T-cell (primary cell): ENCODE data around the gene TMEM178B. TPM values are rescaled to one million over a fixed set of nuclear protein-coding genes. Genes with fewer than 3 reads are reported as not detected.
A peak's percentile ranks its signal among the peaks of the same experiment; 100 is the strongest.

ENCODE experiments used
- ATAC-seq, 4 experiments: fragments of 200-7000 bp in 3 of 4; fragments of 150-1000 bp in 1 of 4; cut with Tn5 transposase; replicated peaks in 1 of 4; 1 replicate in 3 of 4; 2 replicates in 1 of 4; pipeline ENCODE4 v1.10.0; 2021; ENCODE audit warnings: moderate library complexity in 3 of 4, mild to moderate bottlenecking in 2 of 4, moderate number of reproducible peaks in 1 of 4
- CTCF ChIA-PET, 2 donors: fragments of 300-600 bp; sonication (Branson Sonifier 250); formaldehyde crosslinking; loops; one replicate each; lab custom pipeline; 2022; ENCODE audit warnings: antibody characterized with exemption in 2 of 2; lab: Charles Lee
- POLR2A ChIA-PET, 2 donors: fragments of 300-600 bp; sonication (Branson Sonifier 250); formaldehyde crosslinking; loops; one replicate each; lab custom pipeline; 2022; ENCODE audit warnings: antibody characterized with exemption in 2 of 2; lab: Charles Lee
- DNase-seq, 35 experiments: peaks; one replicate each; pipeline versions ENCODE4 v3.0.0 to v3.0.0-alpha.2; 2013 to 2023
- H3K27ac ChIP-seq: one replicate; pipeline ENCODE4 v1.5.1; 2013; ENCODE audit warnings: low read length
- H3K27me3 ChIP-seq, 2 experiments: replicated peaks in 1 of 2; 1 replicate in 1 of 2; 2 replicates in 1 of 2; pipeline versions ENCODE4 v1.6.1 to v1.7.0; 2013; ENCODE audit warnings: low read length in 1 of 2, mixed read lengths in 1 of 2; ENCODE audit not compliant: control insufficient read depth in 2 of 2, insufficient read depth in 2 of 2; ENCODE audit errors: extremely low read depth in 1 of 2
- H3K36me3 ChIP-seq, 2 donors: 1 replicate in 1 of 2; 2 replicates in 1 of 2; pipeline versions ENCODE4 v1.6.1 to v1.7.0; 2013; ENCODE audit warnings: low read length in 1 of 2; ENCODE audit not compliant: control insufficient read depth in 2 of 2, insufficient read depth in 1 of 2; ENCODE audit errors: extremely low read depth in 1 of 2
- H3K4me1 ChIP-seq, 2 experiments: 1 replicate in 1 of 2; 2 replicates in 1 of 2; pipeline versions ENCODE4 v1.6.1 to v1.7.0; 2013; ENCODE audit warnings: low read length in 2 of 2, mixed read lengths in 1 of 2; ENCODE audit not compliant: insufficient read depth in 2 of 2, control insufficient read depth in 1 of 2; ENCODE audit errors: extremely low read depth in 1 of 2
- H3K4me3 ChIP-seq, 2 donors: 1 replicate in 1 of 2; 2 replicates in 1 of 2; pipeline versions ENCODE4 v1.5.1 to v1.7.0; 2013; ENCODE audit warnings: mild to moderate bottlenecking in 2 of 2, low read length in 1 of 2, moderate library complexity in 1 of 2; ENCODE audit not compliant: control insufficient read depth in 1 of 2; ENCODE audit errors: extremely low read depth in 1 of 2
- H3K9me3 ChIP-seq: 2 replicates; pipeline ENCODE4 v1.7.0; 2013
- H3K27ac Mint-ChIP-seq, 2 donors: one replicate each; pipeline ENCODE4 v1.8.0; 2020 to 2021; ENCODE audit warnings: mild to moderate bottlenecking in 2 of 2, mixed read lengths in 2 of 2
- H3K27me3 Mint-ChIP-seq, 2 donors: one replicate each; pipeline ENCODE4 v1.8.0; 2021 to 2022; ENCODE audit warnings: mixed read lengths in 2 of 2
- H3K36me3 Mint-ChIP-seq: one replicate; pipeline ENCODE4 v1.8.0; 2021; ENCODE audit warnings: mixed read lengths
- H3K4me1 Mint-ChIP-seq, 3 donors: one replicate each; pipeline ENCODE4 v1.8.0; 2020 to 2022; ENCODE audit warnings: mixed read lengths in 3 of 3, mild to moderate bottlenecking in 1 of 3
- H3K4me3 Mint-ChIP-seq, 3 donors: one replicate each; pipeline ENCODE4 v1.8.0; 2020 to 2022; ENCODE audit warnings: mild to moderate bottlenecking in 3 of 3, mixed read lengths in 3 of 3, moderate library complexity in 3 of 3
- H3K9me3 Mint-ChIP-seq, 3 donors: one replicate each; pipeline ENCODE4 v1.8.0; 2020 to 2022; ENCODE audit warnings: mixed read lengths in 3 of 3
- WGBS: methylation state at CpG from one replicate; pipeline ENCODE4 v1.1.5; 2013; ENCODE audit warnings: missing lambda C conversion rate; ENCODE audit not compliant: insufficient coverage; 5-methylcytosine and 5-hydroxymethylcytosine counted together
- total RNA-seq, 35 experiments: library from RNA in 6 of 35; stranded (reverse) in 6 of 35; fragments of 120-200 nt in 1 of 35; gene quantifications; one replicate each; pipeline versions ENCODE4 v1.2.1 to v1.2.4 and lab custom pipeline; 2013 to 2026

Gene TMEM178B
- total RNA-seq, 5 donors from 2014 or later (not counting 1 experiment from before 2014, with no cell fraction given): 0.14 to 0.86 (median 0.32) TPM

GRCh38 chr7:141512597-141512996, 438.7 kb downstream of the TMEM178B start:
- ChIA-PET POLR2A (no interaction called here), CTCF (no interaction called here)
- H3K36me3 Mint-ChIP-seq: no peaks in the 10 kb centered on the region
- no peak overlapping the region for H3K27ac ChIP-seq
- no peak overlapping the region for H3K27ac Mint-ChIP-seq
- no peak for ATAC-seq
- H3K4me3 Mint-ChIP-seq: peak overlapping the region; percentile 64 to 69 (median 65)
- peaks cover 4 to 8% (median 5%) of the 10 kb centered on the region in 3 donors for H3K9me3 Mint-ChIP-seq
- DNase-seq: no peak
- WGBS: 100% methylated on average over 1 of the region's 2 CpGs
- peaks cover 0 to 10% of the 10 kb centered on the region in 2 experiments for H3K4me1 ChIP-seq
- no peaks in the 10 kb centered on the region for H3K9me3 ChIP-seq
- H3K27me3 Mint-ChIP-seq: peaks cover 66 to 68% of the 10 kb centered on the region in 2 donors
- H3K4me1 Mint-ChIP-seq: peaks cover 19 to 28% (median 20%) of the 10 kb centered on the region in 3 donors
- no peak overlapping the region for H3K4me3 ChIP-seq
- H3K36me3 ChIP-seq: no peaks in the 10 kb centered on the region
- peaks cover 17 to 36% of the 10 kb centered on the region in 2 experiments for H3K27me3 ChIP-seq

GRCh38 chr7:141513720-141514119, 439.9 kb downstream of the TMEM178B start:
- WGBS: 75% methylated on average over 1 of the region's 1 CpG
- ChIA-PET CTCF (no interaction called here), POLR2A (interaction anchor here in 1 of 2 donors (0.6 kb wide), 1 partner anchor 10 kb away, joined by 3 read pairs; no protein-coding TSS in a partner anchor)
- Mint-ChIP-seq H3K9me3 (peaks cover 4 to 8% (median 5%) of the 10 kb centered on the region in 3 donors), H3K27ac (no peak overlapping the region), H3K36me3 (no peaks in the 10 kb centered on the region), H3K4me3 (no peak overlapping the region), H3K4me1 (peaks cover 19 to 28% (median 20%) of the 10 kb centered on the region in 3 donors), H3K27me3 (peaks cover 59% of the 10 kb centered on the region in 2 donors)
- Histone ChIP-seq H3K27me3 (peaks cover 17 to 34% of the 10 kb centered on the region in 2 experiments), H3K36me3 (no peaks in the 10 kb centered on the region), H3K4me3 (no peak overlapping the region), H3K27ac (no peak overlapping the region), H3K4me1 (peaks cover 0 to 10% of the 10 kb centered on the region in 2 experiments), H3K9me3 (no peaks in the 10 kb centered on the region)
- ATAC-seq: no peak
- DNase-seq: no peak

GRCh38 chr7:141515941-141516340, 442.1 kb downstream of the TMEM178B start:
- CTCF ChIA-PET: interaction anchor here in 1 of 2 donors (0.5 kb wide), 1 partner anchor 15 kb away, joined by 5 read pairs; no protein-coding TSS in a partner anchor

GRCh38 chr7:141519623-141520022, 445.8 kb downstream of the TMEM178B start:
- WGBS: 100% methylated on average over 3 of the region's 4 CpGs

More at GRCh38 chr7:141515941-141516340, 442.1 kb downstream of the TMEM178B start:
- 83% methylated on average over 1 of the region's 4 CpGs for whole genome bisulfite sequencing
- POLR2A ChIA-PET: no interaction called here
- peaks cover 10 to 21% of the 10 kb centered on the region in 2 experiments for H3K27me3 ChIP-seq
- H3K4me3 ChIP-seq: no peak overlapping the region
- H3K27ac ChIP-seq: no peak overlapping the region
- peaks cover 41 to 50% of the 10 kb centered on the region in 2 donors for H3K27me3 Mint-ChIP-seq
- no peak overlapping the region for H3K4me3 Mint-ChIP-seq
- ATAC-seq (no peak), DNase-seq (no peak)
- H3K36me3 ChIP-seq: no peaks in the 10 kb centered on the region
- H3K4me1 ChIP-seq: peaks cover 0 to 10% of the 10 kb centered on the region in 2 experiments
- peaks cover 14 to 18% (median 16%) of the 10 kb centered on the region in 3 donors for H3K4me1 Mint-ChIP-seq
- H3K9me3 Mint-ChIP-seq: peaks cover 4 to 8% (median 5%) of the 10 kb centered on the region in 3 donors
- no peak overlapping the region for H3K27ac Mint-ChIP-seq
- no peaks in the 10 kb centered on the region for H3K9me3 ChIP-seq
- no peaks in the 10 kb centered on the region for H3K36me3 Mint-ChIP-seq

GRCh38 chr7:141522657-141523342, 448.9 kb downstream of the TMEM178B start:
- ATAC-seq (no peak), DNase-seq (no peak)
- no peak overlapping the region for H3K4me3 Mint-ChIP-seq
- no peak overlapping the region for H3K4me3 ChIP-seq
- H3K36me3 ChIP-seq: no peaks in the 10 kb centered on the region
- no CpG with 5 or more reads among the region's 3 CpGs for WGBS
- H3K36me3 Mint-ChIP-seq: no peaks in the 10 kb centered on the region
- ChIA-PET POLR2A (interaction anchor here in 1 of 2 donors (0.6 kb wide), 1 partner anchor 9 kb away, joined by 3 read pairs; no protein-coding TSS in a partner anchor), CTCF (interaction anchor here (0.8 to 1.1 kb wide), 2 partner anchors 9 to 11 kb away, joined by 3 to 4 read pairs; no protein-coding TSS in a partner anchor)
- no peak overlapping the region for H3K27ac Mint-ChIP-seq
- H3K4me1 Mint-ChIP-seq: no peaks in the 10 kb centered on the region
- no peaks in the 10 kb centered on the region for H3K9me3 ChIP-seq
- H3K27me3 Mint-ChIP-seq: peaks cover 10 to 20% of the 10 kb centered on the region in 2 donors
- no peaks in the 10 kb centered on the region for H3K4me1 ChIP-seq
- H3K9me3 Mint-ChIP-seq: no peaks in the 10 kb centered on the region
- no peak overlapping the region for H3K27ac ChIP-seq
- peaks cover 0 to 13% of the 10 kb centered on the region in 2 experiments for H3K27me3 ChIP-seq

More at GRCh38 chr7:141519623-141520022, 445.8 kb downstream of the TMEM178B start:
- H3K4me1 Mint-ChIP-seq: no peaks in the 10 kb centered on the region
- CTCF ChIA-PET: interaction anchor here in 1 of 2 donors (1.1 kb wide), 1 partner anchor 14 kb away, joined by 3 read pairs; no protein-coding TSS in a partner anchor
- no peak for DNase-seq
- H3K27me3 Mint-ChIP-seq: peaks cover 12 to 25% of the 10 kb centered on the region in 2 donors
- Histone ChIP-seq H3K36me3 (no peaks in the 10 kb centered on the region), H3K9me3 (no peaks in the 10 kb centered on the region), H3K27ac (no peak overlapping the region), H3K4me1 (no peaks in the 10 kb centered on the region), H3K4me3 (no peak overlapping the region), H3K27me3 (peaks cover 0 to 11% of the 10 kb centered on the region in 2 experiments)
- no peak for ATAC-seq
- H3K4me3 Mint-ChIP-seq: no peak overlapping the region
- no peaks in the 10 kb centered on the region for H3K36me3 Mint-ChIP-seq
- POLR2A ChIA-PET: no interaction called here
- no peaks in the 10 kb centered on the region for H3K9me3 Mint-ChIP-seq
- no peak overlapping the region for H3K27ac Mint-ChIP-seq

- POLR2A ChIA-PET: no interaction called here
Measured at GRCh38 chr7:141525973-141526514, 452.2 kb downstream of the TMEM178B start.

More at GRCh38 chr7:141525973-141526514, 452.2 kb downstream of the TMEM178B start:
- H3K9me3 Mint-ChIP-seq: no peaks in the 10 kb centered on the region
- Histone ChIP-seq H3K4me3 (no peak overlapping the region), H3K4me1 (no peaks in the 10 kb centered on the region), H3K27me3 (peaks cover 0 to 13% of the 10 kb centered on the region in 2 experiments), H3K27ac (no peak overlapping the region), H3K9me3 (no peaks in the 10 kb centered on the region), H3K36me3 (no peaks in the 10 kb centered on the region)
- ATAC-seq (no peak), DNase-seq (no peak)
- CTCF ChIA-PET: interaction anchor here in 1 of 2 donors (0.7 kb wide), 1 partner anchor 134 kb away, joined by 4 read pairs; no protein-coding TSS in a partner anchor
- no peak overlapping the region for H3K4me3 Mint-ChIP-seq
- H3K4me1 Mint-ChIP-seq: no peaks in the 10 kb centered on the region
- H3K27ac Mint-ChIP-seq: no peak overlapping the region
- peaks cover 15 to 22% of the 10 kb centered on the region in 2 donors for H3K27me3 Mint-ChIP-seq
- H3K36me3 Mint-ChIP-seq: no peaks in the 10 kb centered on the region
